Measurements from ENCODE around the gene SHISA6. TPM values are rescaled to one million over a fixed set of nuclear protein-coding genes. Genes with fewer than 3 reads are reported as not detected.

The SHISA6 gene
- polyA plus RNA-seq, 4 donors: 1.7 to 2.5 (median 2.0) TPM

DNA sequence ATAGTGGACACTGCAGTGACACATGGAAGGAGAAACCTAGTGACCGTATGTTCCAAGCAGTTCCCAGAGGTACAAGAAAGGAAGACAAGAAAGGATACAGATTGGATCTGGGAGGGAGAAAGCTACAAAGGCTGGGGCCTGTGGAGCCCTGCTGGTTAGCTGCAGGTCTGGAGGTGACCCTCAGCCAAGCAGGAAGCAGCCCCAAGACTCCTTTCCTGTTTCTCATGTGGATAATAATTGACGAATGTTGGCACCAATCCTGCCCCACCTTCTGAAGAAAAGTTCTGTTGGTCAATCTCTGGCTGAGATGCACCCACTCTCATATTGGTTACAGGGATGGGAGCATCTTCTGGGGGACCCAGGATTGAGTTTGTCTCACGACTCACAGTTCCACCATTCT is 99.8 kb downstream of the SHISA6 start:
- no peak for DNase-seq (ENCODE audit: low read depth in 4 of 4, low spot score in 3 of 4)

DNA sequence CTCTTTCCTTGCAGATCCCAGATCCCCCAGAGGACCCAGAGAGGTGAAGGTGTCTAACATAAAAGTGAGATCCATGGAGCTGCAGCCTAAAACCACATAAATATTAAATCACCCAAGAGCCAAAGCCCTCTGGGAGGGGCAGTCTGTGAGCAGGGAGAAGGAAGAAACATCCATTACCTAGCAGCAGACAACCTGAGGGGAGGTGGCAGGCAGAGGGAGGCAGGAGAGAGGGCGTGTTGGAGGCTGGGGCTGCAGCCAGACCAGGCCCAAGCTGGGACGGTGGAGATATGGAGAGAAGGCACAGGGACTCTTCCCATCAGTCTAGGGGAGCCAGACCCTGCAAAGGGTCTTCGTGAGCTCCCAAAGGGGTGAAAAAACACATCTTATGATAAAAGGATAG is 101.1 kb downstream of the SHISA6 start:
- no peak for DNase-seq (ENCODE audit: low read depth in 4 of 4, low spot score in 3 of 4)

DNA sequence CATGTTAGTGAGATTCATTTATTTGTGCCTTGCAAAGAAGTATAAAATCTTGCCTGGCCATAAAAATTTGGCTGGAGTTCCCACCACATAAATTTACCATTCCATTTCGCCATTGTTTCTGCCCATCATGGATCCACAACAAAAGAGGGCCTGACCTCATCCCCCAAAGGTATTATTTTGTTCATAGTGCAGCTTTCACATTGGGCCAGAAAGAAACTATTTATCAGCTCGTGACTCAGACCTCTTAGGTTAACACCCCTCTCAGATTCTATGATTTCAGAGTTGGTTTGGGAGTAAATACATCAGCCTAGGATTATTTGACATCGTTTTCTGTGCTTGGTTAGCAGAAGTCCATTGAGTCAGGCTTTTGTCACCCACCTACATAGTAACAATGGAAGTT is 108.1 kb downstream of the SHISA6 start:
- DNase-seq (ENCODE audit: low read depth in 4 of 4, low spot score in 3 of 4): no peak

DNA sequence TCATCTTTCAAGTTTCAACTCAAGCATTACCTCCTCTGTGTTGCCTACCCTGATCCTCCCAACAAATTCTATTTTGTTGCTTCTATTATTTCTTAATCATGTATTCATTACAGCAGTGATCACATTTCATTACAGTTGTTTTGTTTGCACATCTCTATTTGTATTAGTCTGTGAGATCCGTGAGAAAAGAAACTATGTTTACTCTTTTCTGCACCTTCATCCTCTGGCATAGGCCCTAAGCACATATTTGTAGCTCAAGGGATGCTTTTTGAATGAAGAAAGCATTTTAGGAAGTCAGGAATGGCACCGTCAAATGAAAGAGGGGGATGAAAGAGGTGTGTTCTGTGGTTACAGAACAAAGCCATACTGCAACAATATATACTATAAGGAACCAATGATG is 110.5 kb downstream of the SHISA6 start:
- no peak for DNase-seq (ENCODE audit: low read depth in 4 of 4, low spot score in 3 of 4)

DNA sequence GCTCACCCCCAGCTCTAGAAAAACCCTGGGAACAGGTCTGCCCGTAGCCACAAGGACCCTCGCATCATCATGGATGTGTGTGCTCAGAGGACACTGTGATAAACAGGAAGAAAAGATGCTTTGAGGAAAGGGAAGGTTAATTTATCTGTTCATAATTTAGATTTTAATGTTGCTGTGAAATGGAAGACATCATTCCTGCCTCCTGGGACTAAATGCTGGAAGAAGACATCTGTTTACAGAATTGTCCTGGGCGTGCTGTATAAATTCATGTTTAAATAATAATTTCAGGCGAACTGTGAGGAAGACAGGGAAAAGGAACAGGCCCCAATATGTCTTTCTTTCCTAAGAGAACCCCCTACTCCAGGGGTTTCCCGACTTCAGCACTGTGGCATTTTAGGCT is 112.6 kb downstream of the SHISA6 start:
- DNase-seq (ENCODE audit: low read depth in 4 of 4, low spot score in 3 of 4): no peak

DNA sequence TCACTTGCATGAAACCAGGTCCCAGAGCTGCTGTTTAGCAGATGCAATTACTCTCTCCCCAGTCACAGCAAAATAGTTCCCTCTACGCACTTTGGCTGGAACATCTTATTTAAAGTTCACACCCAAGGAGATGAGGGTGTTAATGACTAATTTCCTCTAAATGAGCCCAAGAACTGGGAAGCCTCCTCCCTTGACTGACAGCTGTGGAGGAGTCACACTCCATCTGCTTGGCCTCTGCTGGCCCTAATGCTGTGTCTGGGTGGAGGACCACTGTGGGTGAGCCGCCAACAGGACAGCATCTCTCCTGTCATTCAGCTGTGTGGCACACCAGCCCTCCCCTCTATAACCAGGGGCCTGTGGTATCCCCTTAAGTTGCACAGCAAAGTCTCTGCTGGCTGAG is 115.4 kb downstream of the SHISA6 start:
- no peak for DNase-seq (ENCODE audit: low read depth in 4 of 4, low spot score in 3 of 4)

DNA sequence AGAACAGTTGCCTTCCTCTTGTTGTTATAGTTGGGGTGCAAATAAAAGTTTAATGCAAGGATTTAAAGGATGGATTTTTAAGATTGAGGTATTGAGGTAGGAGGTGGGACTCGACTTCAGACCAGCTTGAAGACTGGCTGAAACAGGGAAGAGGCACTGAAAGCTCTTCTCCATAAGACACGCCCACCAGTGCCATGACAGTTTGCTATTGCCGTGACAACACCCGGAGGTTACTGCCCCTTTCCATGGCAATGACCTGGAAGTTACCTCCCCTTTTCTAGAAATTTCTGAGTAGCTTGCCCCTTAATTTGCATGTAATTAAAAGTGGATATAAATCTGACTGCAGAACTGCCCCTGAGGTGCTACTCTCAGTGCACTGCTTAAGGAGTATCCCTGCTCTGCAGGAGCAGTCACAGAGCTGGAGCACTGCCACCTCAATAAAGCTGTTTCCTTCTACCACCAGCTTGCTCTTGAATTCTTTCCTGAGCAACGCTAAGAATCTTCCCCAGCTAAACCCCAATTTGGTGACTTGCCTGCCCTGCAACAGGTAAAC is 122.6 kb downstream of the SHISA6 start:
- no peak for DNase-seq (ENCODE audit: low read depth in 4 of 4, low spot score in 3 of 4)

DNA sequence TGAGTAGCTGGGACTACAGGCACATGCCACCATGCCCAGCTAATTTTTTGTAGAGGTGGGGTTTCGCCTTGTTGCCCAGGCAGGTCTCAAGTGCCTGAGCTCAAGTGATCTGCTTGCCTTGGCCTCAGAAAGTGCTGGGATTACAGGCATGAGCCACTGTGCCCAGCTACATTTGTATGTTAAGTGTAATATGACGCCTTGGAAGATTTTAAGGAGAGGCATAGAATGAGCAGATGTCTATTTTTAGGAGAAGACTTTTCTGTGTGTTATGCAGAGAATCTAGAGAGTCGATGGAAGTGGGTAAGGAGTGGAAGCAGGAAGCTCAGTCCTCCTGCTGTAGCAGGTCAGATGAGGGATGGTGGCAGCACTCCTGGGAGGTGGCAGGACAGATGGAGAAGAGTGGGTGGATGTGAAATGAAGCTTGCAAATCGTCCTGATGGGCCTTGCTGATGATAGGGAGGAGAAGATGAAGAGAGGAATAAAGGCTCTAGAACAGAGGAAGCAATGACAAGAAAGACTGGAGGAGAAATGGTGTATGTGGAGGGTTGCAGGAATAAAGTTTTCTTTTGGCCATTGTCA is 125.3 kb downstream of the SHISA6 start:
- no peak for DNase-seq (ENCODE audit: low read depth in 4 of 4, low spot score in 3 of 4)

DNA sequence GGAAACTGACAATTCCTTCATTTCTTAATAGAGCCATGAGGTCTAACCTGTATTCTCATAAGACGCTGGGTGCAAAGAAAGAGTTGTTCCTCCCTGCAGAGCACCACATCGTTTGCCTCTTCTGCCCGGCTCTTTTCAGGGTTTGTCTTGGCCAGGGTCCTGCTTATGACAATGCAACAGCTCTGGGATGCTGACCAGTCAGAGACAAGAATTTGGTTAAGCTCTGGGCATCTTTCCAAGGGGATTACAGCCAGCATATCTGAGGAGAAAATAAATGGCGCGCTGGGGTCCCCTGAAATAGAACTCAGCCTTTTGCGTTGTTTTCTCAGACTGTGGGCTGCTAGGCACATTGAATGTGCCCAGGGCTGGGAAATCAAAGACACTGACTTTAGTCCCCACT is 128.6 kb downstream of the SHISA6 start:
- no peak for DNase-seq (ENCODE audit: low read depth in 4 of 4, low spot score in 3 of 4)

DNA sequence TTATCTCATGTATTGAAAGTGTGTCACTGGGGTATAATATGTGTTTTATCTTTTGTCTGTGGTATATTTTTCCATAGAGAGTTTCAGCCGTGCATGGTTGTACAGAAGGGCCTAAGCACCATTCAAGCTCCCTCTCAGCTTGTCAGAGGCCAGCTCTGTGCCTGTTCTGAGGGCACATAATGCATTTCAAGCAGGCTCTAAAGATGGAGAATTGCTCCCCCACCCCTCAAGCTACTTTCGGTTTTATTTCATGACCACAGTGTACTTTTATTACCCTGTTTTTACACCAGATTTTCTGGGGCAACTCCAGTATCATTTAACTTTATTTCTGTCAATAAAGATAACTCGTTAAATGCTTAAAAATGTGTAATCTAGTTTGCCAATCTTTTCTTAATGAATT is 131.7 kb downstream of the SHISA6 start:
- no peak for DNase-seq (ENCODE audit: low read depth in 4 of 4, low spot score in 3 of 4)

DNA sequence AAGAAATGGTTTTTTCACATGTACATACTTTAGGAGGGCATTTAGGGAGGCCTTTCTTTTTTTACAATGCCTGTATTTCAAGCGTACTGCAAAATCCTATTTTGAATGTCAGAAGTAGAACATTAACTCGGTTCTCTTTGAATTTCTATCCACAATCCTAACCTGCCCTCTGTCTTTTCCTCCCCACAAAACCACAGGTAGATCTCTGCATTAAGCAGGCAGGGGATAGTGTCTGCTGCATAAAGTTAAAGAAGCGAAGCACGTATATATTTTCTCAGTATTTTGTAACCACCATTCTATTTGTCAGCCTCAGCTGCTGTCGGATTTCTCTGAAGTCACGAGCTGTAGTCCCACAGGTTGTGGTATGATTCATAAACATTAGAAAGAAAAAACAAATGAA is 137.5 kb downstream of the SHISA6 start:
- no peak for DNase-seq (ENCODE audit: low read depth in 4 of 4, low spot score in 3 of 4)

DNA sequence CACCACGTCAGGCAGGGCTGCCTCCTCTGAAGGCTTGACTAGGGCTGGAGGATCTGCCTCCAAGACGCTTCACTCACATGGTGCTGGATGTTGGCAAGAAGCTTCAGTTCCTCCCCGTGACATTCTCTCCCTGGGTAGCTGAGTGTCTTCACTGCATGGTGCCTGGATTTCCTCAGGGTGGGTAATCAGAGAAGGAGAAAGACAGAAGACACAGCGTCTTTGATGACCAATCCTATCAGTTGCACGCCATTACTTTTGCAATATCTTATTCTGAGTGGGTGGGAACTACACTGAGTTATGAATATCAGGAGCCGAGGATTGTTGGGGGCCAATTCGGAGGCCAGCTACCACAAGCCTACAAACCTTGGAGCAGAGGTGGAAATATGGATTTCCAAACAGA is 139.7 kb downstream of the SHISA6 start:
- DNase-seq (ENCODE audit: low read depth in 4 of 4, low spot score in 3 of 4): no peak

DNA sequence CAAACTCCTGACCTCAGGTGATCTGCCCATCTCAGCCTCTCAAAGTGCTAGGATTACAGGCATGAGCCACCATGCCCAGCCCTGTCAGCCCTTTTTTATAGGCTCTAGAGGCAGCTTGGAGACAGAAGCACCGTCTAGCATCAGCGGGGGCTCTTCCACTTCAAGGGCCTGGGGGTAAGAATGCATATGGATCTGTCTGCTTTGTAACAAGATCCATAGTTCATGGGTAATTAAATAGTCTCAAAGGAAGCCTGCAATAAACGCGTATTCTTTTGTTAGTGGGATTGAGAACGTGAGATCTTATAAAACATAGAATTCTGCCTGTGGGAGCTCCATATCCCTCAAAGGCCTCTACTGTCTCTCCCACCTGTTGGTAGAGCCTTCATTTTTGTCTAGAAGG is 142.1 kb downstream of the SHISA6 start:
- DNase-seq (ENCODE audit: low read depth in 4 of 4, low spot score in 3 of 4): no peak

DNA sequence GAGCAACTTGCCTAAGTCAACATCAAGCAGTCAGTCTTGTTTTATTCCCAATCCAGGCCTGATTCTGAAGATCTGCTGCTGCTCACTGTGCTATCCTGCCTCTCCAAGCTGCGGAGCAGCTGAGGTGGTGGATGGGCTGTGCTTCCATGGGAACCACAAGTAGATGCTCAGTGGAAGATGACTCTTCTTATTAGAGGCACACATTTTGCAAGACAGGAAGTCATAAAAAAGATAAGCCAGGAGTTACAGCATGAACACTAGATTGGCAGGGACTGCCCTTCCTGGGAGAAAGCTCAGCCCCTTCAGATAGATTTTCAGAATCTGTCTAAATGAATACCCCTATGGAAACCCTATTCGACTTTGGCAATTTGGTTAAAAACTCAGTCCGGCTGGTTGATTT is 143.1 kb downstream of the SHISA6 start:
- no peak for DNase-seq (ENCODE audit: low read depth in 4 of 4, low spot score in 3 of 4)

DNA sequence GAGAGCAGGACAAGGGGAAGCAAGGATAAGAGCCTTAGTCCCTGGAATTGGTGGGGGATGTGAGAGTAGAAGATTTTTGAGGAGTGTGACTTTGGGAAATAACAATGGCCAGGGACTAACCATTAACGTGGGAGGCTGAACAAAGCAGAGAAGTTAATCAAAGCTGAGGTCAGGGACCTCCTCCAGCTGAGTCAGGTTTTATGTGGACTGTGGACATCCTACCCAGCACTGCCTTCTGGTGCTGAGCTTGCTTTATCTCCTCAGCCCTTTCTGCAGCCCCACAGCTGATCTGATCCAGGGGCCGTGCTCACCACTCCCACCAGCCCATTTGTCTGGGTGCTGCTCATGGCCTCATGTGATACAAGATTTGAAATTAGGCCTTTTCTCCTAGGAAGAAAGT is 146.6 kb downstream of the SHISA6 start:
- no peak for DNase-seq (ENCODE audit: low read depth in 4 of 4, low spot score in 3 of 4)

DNA sequence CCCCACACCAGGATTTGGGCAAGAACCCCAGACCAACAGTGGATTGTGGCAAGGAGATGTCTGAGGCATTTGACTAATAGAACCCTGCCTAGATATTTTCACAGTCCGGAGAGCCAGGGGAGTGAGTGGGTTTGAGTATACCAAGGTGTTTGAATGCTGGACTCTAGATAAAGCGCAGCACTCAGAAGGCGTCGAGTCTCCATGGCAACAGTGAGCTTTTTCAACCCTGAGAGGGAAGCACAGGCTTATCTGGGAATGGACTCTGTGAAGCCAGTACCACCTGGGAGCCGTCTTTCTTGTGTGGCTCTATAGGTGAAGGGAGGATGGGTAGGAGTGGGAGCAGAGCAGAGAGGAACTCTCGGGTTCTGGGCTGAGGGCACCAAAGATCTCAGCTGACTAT is 147.0 kb downstream of the SHISA6 start:
- DNase-seq (ENCODE audit: low read depth in 4 of 4, low spot score in 3 of 4): no peak

DNA sequence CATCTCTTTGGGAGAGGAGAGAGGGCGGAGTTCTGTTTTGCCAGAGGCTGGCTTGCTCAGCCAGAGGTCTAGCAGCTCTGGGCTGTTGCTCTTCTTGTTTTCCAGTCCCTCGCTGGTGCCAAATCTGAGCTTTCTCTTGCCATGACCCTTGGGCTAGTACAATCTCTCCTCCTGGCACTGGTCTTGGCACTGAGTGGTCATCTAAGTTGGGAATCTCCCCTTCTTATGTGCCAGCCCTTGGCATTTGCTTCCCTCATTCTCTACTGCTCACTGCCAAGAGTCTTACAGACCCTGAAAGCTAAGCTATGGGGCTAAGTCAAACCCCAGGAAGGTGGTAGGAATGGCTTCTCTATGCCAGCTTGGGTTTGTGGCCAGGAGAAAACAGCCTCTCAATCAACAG is 148.6 kb downstream of the SHISA6 start:
- DNase-seq (ENCODE audit: low read depth in 4 of 4, low spot score in 3 of 4): no peak

DNA sequence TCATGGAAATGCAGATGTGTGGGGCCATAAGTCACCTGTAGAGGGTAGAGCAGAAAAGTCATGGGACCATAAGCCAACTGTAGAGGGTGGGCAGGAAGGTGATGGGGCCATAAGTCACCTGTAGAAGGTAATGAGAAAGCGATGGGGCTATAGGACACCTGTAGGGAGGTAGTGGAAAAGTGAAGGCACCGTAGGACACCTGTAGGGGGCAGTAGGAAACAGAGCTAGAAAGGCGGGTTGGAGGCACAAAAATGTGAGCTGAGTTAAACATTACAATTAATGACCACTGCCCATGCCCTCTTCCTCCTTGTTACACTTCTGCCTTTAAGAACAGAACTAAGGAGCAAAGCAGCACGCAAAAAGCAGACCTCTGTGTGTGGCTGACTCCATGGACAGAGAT is 150.1 kb downstream of the SHISA6 start:
- no peak for DNase-seq (ENCODE audit: low read depth in 4 of 4, low spot score in 3 of 4)

DNA sequence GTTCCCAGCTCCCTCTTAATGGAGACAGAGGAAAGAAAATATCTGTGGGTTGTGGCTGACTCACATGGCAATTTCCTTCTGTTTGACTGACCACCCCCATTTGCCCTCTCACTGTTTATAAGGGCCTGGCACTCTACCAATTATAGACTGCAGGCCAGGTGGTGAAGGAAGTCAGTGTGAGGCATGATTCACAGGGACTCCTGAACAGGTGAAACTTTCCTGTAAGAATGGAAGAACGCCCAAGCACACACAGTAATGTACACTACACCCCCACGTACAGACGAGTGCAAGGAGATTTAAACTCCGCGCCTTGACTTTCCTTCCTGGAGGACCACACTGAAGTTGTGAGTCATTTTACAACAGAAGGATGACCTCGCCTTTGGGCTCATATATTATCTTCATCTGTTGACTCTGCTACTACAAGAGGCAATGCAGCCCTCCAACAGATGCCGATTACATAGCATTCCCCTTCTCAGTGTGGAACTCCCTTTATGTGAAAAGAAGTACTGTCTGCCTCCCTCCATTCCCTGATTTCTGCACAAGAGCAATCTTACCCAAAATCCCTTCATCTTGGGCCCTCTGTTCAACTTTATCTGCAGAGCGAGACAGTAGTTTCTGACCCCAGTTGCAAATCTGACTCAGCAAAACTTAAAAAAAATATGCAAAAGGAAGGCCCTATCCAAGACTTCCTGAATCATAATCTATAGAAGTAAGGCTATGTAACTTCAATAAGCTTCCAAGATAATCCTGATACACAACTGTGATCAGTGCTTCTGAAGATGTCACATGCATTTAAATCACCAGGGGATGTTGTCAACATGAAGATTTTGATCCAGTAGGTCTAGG is 163.6 kb downstream of the SHISA6 start:
- DNase-seq (ENCODE audit: low read depth in 4 of 4, low spot score in 3 of 4): peak in 1 of 4 donors; percentile 7

DNA sequence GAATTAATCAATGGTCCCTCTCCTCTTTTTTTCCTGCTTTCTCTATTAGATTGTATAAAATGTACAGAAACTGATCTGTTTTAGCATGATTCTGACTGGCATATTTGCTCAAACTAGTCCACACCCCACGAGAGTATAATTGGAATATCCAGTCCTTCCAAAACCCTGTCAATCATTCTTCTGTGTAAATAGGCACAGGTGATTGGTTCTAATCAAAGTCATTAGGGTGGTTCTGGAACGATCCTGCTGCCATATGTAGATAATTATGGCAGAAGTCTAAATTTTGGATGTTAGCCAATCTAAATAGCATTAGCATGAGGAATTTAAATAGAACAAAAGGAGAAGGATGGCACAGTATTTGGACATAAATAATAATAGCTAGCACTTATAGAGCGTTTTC is 165.7 kb downstream of the SHISA6 start:
- DNase-seq (ENCODE audit: low read depth in 4 of 4, low spot score in 3 of 4): no peak

DNA sequence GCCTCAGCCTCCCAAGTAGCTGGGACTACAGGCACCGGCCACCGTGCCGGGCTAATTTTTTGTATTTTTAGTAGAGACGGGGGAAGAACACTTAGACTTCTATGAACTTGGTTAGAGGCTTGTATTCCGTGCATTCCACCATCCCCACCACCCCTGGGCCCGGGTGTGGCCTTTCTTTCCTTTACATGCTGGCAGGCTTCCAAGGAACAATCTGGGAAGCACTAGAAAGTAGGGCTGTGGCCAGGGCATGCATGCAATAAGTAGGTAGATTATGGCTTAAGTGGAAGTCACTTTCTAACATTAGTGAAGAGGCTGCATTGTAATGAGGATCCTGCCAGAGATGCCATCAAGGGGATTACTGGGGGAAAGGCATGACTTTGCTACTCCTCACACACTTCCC is 171.6 kb downstream of the SHISA6 start:
- no peak for DNase-seq (ENCODE audit: low read depth in 4 of 4, low spot score in 3 of 4)

DNA sequence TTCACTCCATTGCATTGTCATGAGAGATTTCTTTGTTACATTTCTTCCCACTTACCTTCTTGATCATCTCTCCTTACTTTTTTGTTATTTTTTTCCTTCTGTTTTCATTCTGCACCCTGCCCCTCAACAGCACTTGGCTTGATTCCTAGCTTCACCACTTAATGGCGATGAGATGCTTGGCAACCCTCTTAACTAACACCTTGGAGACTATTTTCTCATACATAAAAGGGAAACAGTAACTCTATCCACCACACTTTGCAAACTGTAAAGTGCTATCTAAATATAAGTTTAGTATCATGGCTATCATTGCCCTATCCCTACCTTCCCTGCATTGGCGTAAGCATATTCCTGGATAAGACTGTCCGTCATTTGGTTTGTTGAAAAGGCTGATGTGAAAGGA is 177.3 kb downstream of the SHISA6 start:
- DNase-seq (ENCODE audit: low read depth in 4 of 4, low spot score in 3 of 4): no peak

Measured in right renal pelvis (tissue), 4 donors.